SK-N-SH (cell line): Measurements from ENCODE around the gene FMO1. TPM values are rescaled to one million over a fixed set of nuclear protein-coding genes. Genes with fewer than 3 reads are reported as not detected.

Experiments
- CTCF ChIA-PET: fragments of 300-600, 350-600 bp; formaldehyde crosslinking; extraction: SDS; loops from one replicate; lab custom pipeline; 2021; lab: Yijun Ruan, JAX
- POLR2A ChIA-PET: fragments of 350-600 bp; sonication (Branson Sonifier 250); formaldehyde crosslinking; extraction: SDS; loops from one replicate; lab custom pipeline; 2020; ENCODE audit warnings: antibody characterized with exemption, inconsistent platforms; lab: Yijun Ruan, JAX
- DNase-seq: peaks from one replicate; pipeline ENCODE4 v3.0.0; 2012
- H2AFZ ChIP-seq: fragments of 200-600 bp; sonication (generic); 2 replicates; pipeline ENCODE4 v1.8.1; 2016; ENCODE audit warnings: antibody characterized with exemption, mild to moderate bottlenecking, low read depth
- H3F3A ChIP-seq: fragments of 200-600 bp; sonication (generic); replicated peaks from 2 replicates; pipeline ENCODE3; 2016; ENCODE audit warnings: antibody characterized with exemption, mild to moderate bottlenecking; ENCODE audit not compliant: insufficient read depth
- H3K27ac ChIP-seq, 2 experiments: fragments of 200-500 bp in 1 of 2; fragments of 200-600 bp in 1 of 2; sonication (Bioruptor generic) in 1 of 2; sonication (generic), shearing (Covaris generic) in 1 of 2; 2 replicates each; pipeline versions ENCODE4 v1.5.1 to v1.6.1; 2014 to 2016; ENCODE audit warnings: low read depth in 2 of 2, inconsistent platforms in 1 of 2, low read length in 1 of 2, mild to moderate bottlenecking in 1 of 2, mixed read lengths in 1 of 2
- H3K27me3 ChIP-seq: fragments of 200-600 bp; sonication (generic), shearing (Covaris generic); 2 replicates; pipeline ENCODE4 v1.6.1; 2016; ENCODE audit warnings: mixed run types; ENCODE audit not compliant: insufficient read depth
- H3K36me3 ChIP-seq, 2 experiments: fragments of 200-500 bp in 1 of 2; fragments of 200-600 bp in 1 of 2; sonication (Bioruptor generic) in 1 of 2; sonication (generic) in 1 of 2; replicated peaks in 1 of 2; 2 replicates each; pipeline versions ENCODE3 to v1.5.1; 2014 to 2016; ENCODE audit warnings: low read length in 1 of 2, mild to moderate bottlenecking in 1 of 2; ENCODE audit not compliant: insufficient read depth in 2 of 2, control insufficient read depth in 1 of 2
- H3K4me1 ChIP-seq, 2 experiments: fragments of 200-500 bp in 1 of 2; fragments of 200-600 bp in 1 of 2; sonication (Bioruptor generic) in 1 of 2; sonication (generic), shearing (Covaris generic) in 1 of 2; 2 replicates each; pipeline versions ENCODE4 v1.5.1 to v1.6.1; 2014 to 2016; ENCODE audit warnings: low read depth in 1 of 2, low read length in 1 of 2, mixed run types in 1 of 2; ENCODE audit not compliant: insufficient read depth in 2 of 2, control insufficient read depth in 1 of 2
- H3K4me2 ChIP-seq: fragments of 200-600 bp; sonication (generic), shearing (Covaris generic); 2 replicates; pipeline ENCODE4 v1.6.1; 2017; ENCODE audit warnings: mixed run types
- H3K4me3 ChIP-seq, 2 experiments: fragments of 200-500 bp in 1 of 2; fragments of 200-600 bp in 1 of 2; sonication (Bioruptor generic) in 1 of 2; sonication (generic), shearing (Covaris generic) in 1 of 2; 2 replicates each; pipeline versions ENCODE4 v1.5.1 to v1.8.1; 2014 to 2016; ENCODE audit warnings: low read depth in 2 of 2, inconsistent platforms in 1 of 2, low read length in 1 of 2, mild to moderate bottlenecking in 1 of 2, mixed read lengths in 1 of 2, moderate library complexity in 1 of 2
- H3K79me2 ChIP-seq: fragments of 200-600 bp; sonication (generic); 2 replicates; pipeline ENCODE4 v1.8.1; 2017; ENCODE audit warnings: mild to moderate bottlenecking; ENCODE audit not compliant: insufficient read depth
- H3K9ac ChIP-seq: fragments of 200-600 bp; sonication (generic); 2 replicates; pipeline ENCODE4 v1.6.1; 2017; ENCODE audit warnings: mixed run types
- H3K9me2 ChIP-seq: fragments of 200-600 bp; sonication (generic); 2 replicates; pipeline ENCODE4 v1.6.1; 2017; ENCODE audit warnings: mixed run types
- H3K9me3 ChIP-seq: fragments of 200-600 bp; sonication (generic); 2 replicates; pipeline ENCODE4 v1.6.1; 2017; ENCODE audit warnings: mixed run types, mild to moderate bottlenecking, moderate library complexity
- H4K20me1 ChIP-seq: fragments of 200-600 bp; sonication (generic); 2 replicates; pipeline ENCODE4 v1.6.1; 2017; ENCODE audit warnings: mild to moderate bottlenecking, mixed run types; ENCODE audit not compliant: insufficient read depth
- EP300 ChIP-seq, 2 experiments: IDR thresholded peaks; 2 replicates each; pipeline versions ENCODE4 v1.4.0 to v1.6.1; 2012; ENCODE audit warnings: borderline replicate concordance in 1 of 2, low read depth in 1 of 2, low read length in 1 of 2
- EZH2phosphoT487 ChIP-seq: fragments of 200-600 bp; sonication (generic); IDR thresholded peaks from 2 replicates; pipeline ENCODE4 v1.6.1; 2017; ENCODE audit warnings: low read depth, mixed run types, mild to moderate bottlenecking, antibody characterized with exemption, moderate library complexity, borderline replicate concordance
- GATA2 ChIP-seq: sonication (generic); formaldehyde crosslinking; IDR thresholded peaks from 2 replicates; pipeline ENCODE4 v1.5.0; 2020; ENCODE audit warnings: mild to moderate bottlenecking, missing genetic modification reagents
- NRF1 ChIP-seq: IDR thresholded peaks from 2 replicates; pipeline ENCODE4 v1.6.1; 2012; ENCODE audit warnings: low read depth, mild to moderate bottlenecking, low read length
- PBX3 ChIP-seq: IDR thresholded peaks from 2 replicates; pipeline ENCODE4; 2012
- RAD21 ChIP-seq: IDR thresholded peaks from 2 replicates; pipeline ENCODE4 v1.6.1; 2012; ENCODE audit warnings: mild to moderate bottlenecking, low read length
- RCOR1 ChIP-seq: fragments of 150-350 bp; IDR thresholded peaks from 2 replicates; pipeline ENCODE4 v1.6.1; 2017; ENCODE audit warnings: antibody characterized with exemption, low read length
- RFX5 ChIP-seq: IDR thresholded peaks from 2 replicates; pipeline ENCODE4 v1.6.1; 2012; ENCODE audit warnings: mild to moderate bottlenecking, improper control_type of control experiment, low read length
- SIN3A ChIP-seq: IDR thresholded peaks from 2 replicates; pipeline ENCODE4 v1.6.1; 2012; ENCODE audit warnings: low read depth, mild to moderate bottlenecking, low read length, moderate library complexity, borderline replicate concordance
- SMC3 ChIP-seq: IDR thresholded peaks from 2 replicates; pipeline ENCODE4 v1.6.1; 2012; ENCODE audit warnings: low read depth, low read length, improper control_type of control experiment
- TCF12 ChIP-seq: IDR thresholded peaks from 2 replicates; pipeline ENCODE4 v1.4.0; 2012
- USF2 ChIP-seq: fragments of 150-350 bp; IDR thresholded peaks from 2 replicates; pipeline ENCODE4 v1.6.1; 2017; ENCODE audit warnings: antibody characterized with exemption, low read length, low read depth, borderline replicate concordance
- YY1 ChIP-seq: IDR thresholded peaks from 2 replicates; pipeline ENCODE4 v1.4.0; 2012; ENCODE audit warnings: low read depth, mild to moderate bottlenecking
- WGBS: methylation state at CpG from one replicate; pipeline ENCODE4 v1.1.6; 2017; ENCODE audit warnings: low lambda C conversion rate; 5-methylcytosine and 5-hydroxymethylcytosine counted together
- polyA plus RNA-seq, 3 experiments: library from polyadenylated mRNA; depleted of rRNA; stranded (reverse); fragments of >200 nt; gene quantifications; 2 replicates each; pipeline ENCODE4 v1.2.3, GENCODE V29; 2012
- TF ChIP-seq, protein P1 (sequence below): IDR thresholded peaks from 2 replicates; pipeline ENCODE4 v1.4.0; 2012; ENCODE audit warnings: low read depth, borderline replicate concordance
- TF ChIP-seq, protein P2 (sequence below): IDR thresholded peaks from 2 replicates; pipeline ENCODE4 v1.6.1; 2012; ENCODE audit warnings: mild to moderate bottlenecking, low read depth, low read length, moderate library complexity
- TF ChIP-seq, protein P3 (sequence below): fragments of 150-350 bp; IDR thresholded peaks from 2 replicates; pipeline ENCODE4 v1.6.1; 2016; ENCODE audit warnings: mild to moderate bottlenecking, low read depth, low read length
- TF ChIP-seq, protein P4 (sequence below): IDR thresholded peaks from 2 replicates; pipeline ENCODE4 v1.4.0; 2012; ENCODE audit warnings: low read depth

The FMO1 gene
- polyA plus RNA-seq, 1 of the 3 experiments (the other 2 are of a cell fraction): not detected

DNA sequence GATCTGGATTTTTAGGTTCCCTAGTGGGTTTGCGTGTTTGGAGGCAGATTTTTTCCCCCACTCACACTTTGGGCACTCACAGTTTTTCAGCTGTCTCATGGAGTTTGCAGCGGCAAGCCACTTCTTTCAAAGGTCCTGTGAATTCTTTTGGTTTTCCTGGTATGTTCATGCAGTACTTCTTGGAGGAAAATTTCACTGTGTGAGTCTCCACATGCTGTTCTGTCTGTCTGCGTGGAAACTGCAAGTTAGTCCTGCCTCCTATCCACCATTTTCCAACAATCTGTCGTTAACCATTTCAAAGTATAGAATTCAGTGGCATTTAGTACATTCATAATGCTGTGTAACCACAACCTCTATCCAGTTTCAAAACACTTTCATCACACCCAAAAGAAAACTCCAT, 793 bp upstream of the FMO1 start:
- no peaks in the 10 kb centered on the region for H3K9me3 ChIP-seq
- no peak overlapping the region for H3K4me3 ChIP-seq
- H3K4me2 ChIP-seq: no peak overlapping the region
- H4K20me1 ChIP-seq: no peaks in the 10 kb centered on the region
- WGBS: 1% methylated on average over 4 of the region's 4 CpGs
- TF ChIP-seq, protein P1, sequence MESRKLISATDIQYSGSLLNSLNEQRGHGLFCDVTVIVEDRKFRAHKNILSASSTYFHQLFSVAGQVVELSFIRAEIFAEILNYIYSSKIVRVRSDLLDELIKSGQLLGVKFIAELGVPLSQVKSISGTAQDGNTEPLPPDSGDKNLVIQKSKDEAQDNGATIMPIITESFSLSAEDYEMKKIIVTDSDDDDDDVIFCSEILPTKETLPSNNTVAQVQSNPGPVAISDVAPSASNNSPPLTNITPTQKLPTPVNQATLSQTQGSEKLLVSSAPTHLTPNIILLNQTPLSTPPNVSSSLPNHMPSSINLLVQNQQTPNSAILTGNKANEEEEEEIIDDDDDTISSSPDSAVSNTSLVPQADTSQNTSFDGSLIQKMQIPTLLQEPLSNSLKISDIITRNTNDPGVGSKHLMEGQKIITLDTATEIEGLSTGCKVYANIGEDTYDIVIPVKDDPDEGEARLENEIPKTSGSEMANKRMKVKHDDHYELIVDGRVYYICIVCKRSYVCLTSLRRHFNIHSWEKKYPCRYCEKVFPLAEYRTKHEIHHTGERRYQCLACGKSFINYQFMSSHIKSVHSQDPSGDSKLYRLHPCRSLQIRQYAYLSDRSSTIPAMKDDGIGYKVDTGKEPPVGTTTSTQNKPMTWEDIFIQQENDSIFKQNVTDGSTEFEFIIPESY: no peak
- TF ChIP-seq, protein P2, sequence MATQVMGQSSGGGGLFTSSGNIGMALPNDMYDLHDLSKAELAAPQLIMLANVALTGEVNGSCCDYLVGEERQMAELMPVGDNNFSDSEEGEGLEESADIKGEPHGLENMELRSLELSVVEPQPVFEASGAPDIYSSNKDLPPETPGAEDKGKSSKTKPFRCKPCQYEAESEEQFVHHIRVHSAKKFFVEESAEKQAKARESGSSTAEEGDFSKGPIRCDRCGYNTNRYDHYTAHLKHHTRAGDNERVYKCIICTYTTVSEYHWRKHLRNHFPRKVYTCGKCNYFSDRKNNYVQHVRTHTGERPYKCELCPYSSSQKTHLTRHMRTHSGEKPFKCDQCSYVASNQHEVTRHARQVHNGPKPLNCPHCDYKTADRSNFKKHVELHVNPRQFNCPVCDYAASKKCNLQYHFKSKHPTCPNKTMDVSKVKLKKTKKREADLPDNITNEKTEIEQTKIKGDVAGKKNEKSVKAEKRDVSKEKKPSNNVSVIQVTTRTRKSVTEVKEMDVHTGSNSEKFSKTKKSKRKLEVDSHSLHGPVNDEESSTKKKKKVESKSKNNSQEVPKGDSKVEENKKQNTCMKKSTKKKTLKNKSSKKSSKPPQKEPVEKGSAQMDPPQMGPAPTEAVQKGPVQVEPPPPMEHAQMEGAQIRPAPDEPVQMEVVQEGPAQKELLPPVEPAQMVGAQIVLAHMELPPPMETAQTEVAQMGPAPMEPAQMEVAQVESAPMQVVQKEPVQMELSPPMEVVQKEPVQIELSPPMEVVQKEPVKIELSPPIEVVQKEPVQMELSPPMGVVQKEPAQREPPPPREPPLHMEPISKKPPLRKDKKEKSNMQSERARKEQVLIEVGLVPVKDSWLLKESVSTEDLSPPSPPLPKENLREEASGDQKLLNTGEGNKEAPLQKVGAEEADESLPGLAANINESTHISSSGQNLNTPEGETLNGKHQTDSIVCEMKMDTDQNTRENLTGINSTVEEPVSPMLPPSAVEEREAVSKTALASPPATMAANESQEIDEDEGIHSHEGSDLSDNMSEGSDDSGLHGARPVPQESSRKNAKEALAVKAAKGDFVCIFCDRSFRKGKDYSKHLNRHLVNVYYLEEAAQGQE: no peak
- TF ChIP-seq PBX3 (no peak), TCF12 (no peak)
- no peak overlapping the region for H3K9ac ChIP-seq
- no peak overlapping the region for H2AFZ ChIP-seq
- POLR2A ChIA-PET: no interaction called here
- no peaks in the 10 kb centered on the region for H3K36me3 ChIP-seq
- no peaks in the 10 kb centered on the region for H3K9me2 ChIP-seq
- CTCF ChIA-PET: interaction anchor here (1.2 to 3.4 kb wide), 2 partner anchors 21 to 66 kb away, joined by 5 to 14 read pairs; partner anchors contain the start of gene FMO4
- H3K27me3 ChIP-seq: peaks cover 45% of the 10 kb centered on the region; the same call in 1 of the 2 replicates
- H3K4me1 ChIP-seq: peaks cover 0 to 5% of the 10 kb centered on the region in 2 experiments; a peak in 1 of 4 replicates
- no peaks in the 10 kb centered on the region for H3F3A ChIP-seq
- H3K79me2 ChIP-seq: no peaks in the 10 kb centered on the region
- no peak for DNase-seq
- no peak overlapping the region for H3K27ac ChIP-seq

DNA sequence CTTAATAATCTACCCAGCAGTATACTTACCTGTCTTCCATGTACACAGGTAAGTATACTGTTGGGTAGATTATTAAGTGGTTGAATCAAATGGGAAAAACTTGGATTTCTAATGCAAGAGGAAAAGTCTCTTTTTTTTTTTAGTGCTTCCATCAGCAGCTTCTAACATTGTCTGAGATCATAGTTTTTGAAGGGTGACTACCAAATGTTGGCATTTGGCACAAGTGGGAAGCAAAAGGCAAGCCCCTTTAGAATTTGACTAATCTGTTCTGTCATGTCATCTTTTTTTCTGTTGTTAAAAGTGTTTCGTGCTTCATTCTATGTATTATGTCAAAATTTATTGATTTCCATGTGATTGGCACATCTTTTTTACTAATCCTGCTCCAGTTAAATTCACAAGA, 547 bp downstream of the FMO1 start:
- Histone ChIP-seq H4K20me1 (no peaks in the 10 kb centered on the region), H3K27ac (no peak overlapping the region), H2AFZ (no peak overlapping the region), H3F3A (no peaks in the 10 kb centered on the region), H3K36me3 (no peaks in the 10 kb centered on the region), H3K4me1 (peaks cover 0 to 5% of the 10 kb centered on the region in 2 experiments; a peak in 1 of 4 replicates), H3K9ac (no peak overlapping the region), H3K9me2 (no peaks in the 10 kb centered on the region), H3K4me3 (no peak overlapping the region), H3K27me3 (peaks cover 49% of the 10 kb centered on the region; the same call in 1 of the 2 replicates), H3K9me3 (no peaks in the 10 kb centered on the region), H3K79me2 (no peaks in the 10 kb centered on the region), H3K4me2 (no peak overlapping the region)
- ChIA-PET CTCF (interaction anchor here (1.0 kb wide), 1 partner anchor 65 kb away, joined by 4 read pairs; no protein-coding TSS in a partner anchor), POLR2A (no interaction called here)
- DNase-seq: no peak
- WGBS: 0% methylated on average over 1 of the region's 1 CpG
- TF ChIP-seq, protein P3, sequence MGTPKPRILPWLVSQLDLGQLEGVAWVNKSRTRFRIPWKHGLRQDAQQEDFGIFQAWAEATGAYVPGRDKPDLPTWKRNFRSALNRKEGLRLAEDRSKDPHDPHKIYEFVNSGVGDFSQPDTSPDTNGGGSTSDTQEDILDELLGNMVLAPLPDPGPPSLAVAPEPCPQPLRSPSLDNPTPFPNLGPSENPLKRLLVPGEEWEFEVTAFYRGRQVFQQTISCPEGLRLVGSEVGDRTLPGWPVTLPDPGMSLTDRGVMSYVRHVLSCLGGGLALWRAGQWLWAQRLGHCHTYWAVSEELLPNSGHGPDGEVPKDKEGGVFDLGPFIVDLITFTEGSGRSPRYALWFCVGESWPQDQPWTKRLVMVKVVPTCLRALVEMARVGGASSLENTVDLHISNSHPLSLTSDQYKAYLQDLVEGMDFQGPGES: no peak
- TF ChIP-seq SMC3 (no peak), GATA2 (CRISPR knock-in tag) (no peak), NRF1 (no peak), EZH2phosphoT487 (no peak), SIN3A (no peak), RFX5 (no peak), USF2 (no peak), RAD21 (no peak), RCOR1 (no peak), EP300 (IDR thresholded peaks at IDR 0.05; ENCODE audit: borderline replicate concordance in 1 of 2, low read depth in 1 of 2, low read length in 1 of 2) (no peak), YY1 (no peak)
- TF ChIP-seq, protein P4, sequence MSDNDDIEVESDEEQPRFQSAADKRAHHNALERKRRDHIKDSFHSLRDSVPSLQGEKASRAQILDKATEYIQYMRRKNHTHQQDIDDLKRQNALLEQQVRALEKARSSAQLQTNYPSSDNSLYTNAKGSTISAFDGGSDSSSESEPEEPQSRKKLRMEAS: no peak
